K562 (cell line): ENCODE data around the gene IRS1. TPM values are rescaled to one million over a fixed set of nuclear protein-coding genes. Genes with fewer than 3 reads are reported as not detected.

ENCODE experiments used
- ATAC-seq: fragments of 200-7000 bp; cut with Tn5 transposase; 3 replicates; pipeline ENCODE4 v1.9.1; 2020; ENCODE audit warnings: moderate library complexity
- BruUV-seq: library from RNA; stranded (reverse); fragments of 400-500 nt; replicated peaks from 2 replicates; lab custom pipeline; 2021; lab: Mats Ljungman, UMichigan
- CTCF ChIA-PET: fragments of 300-600 bp; formaldehyde crosslinking; extraction: SDS; loops from one replicate; lab custom pipeline; 2021; ENCODE audit warnings: low intra/inter-chr PET ratio; lab: Yijun Ruan, JAX
- POLR2A ChIA-PET: fragments of 300-600, 350-650 bp; sonication (Branson Sonifier 250); formaldehyde crosslinking; extraction: SDS; loops from one replicate; lab custom pipeline; 2021; ENCODE audit warnings: antibody characterized with exemption, inconsistent platforms; lab: Yijun Ruan, JAX
- DNase-seq, 4 experiments: peaks; one replicate each; pipeline versions ENCODE4 v3.0.0 to v3.0.0-alpha.2; 2011 to 2018; ENCODE audit warnings: low spot score in 3 of 4, mixed read lengths in 3 of 4; ENCODE audit errors: extremely low read depth in 1 of 4
- FAIRE-seq: peaks from 2 replicates; lab custom pipeline; 2011; peaks lifted over from hg19 to GRCh38; lab: Jason Lieb, UNC
- H2AFZ ChIP-seq: 2 replicates; pipeline ENCODE4 v1.6.0; 2011; ENCODE audit warnings: low read depth, low read length, control low read depth, inconsistent platforms
- H3K27ac ChIP-seq: fragments of 200-600 bp; 3 replicates; pipeline ENCODE4 v1.8.0; 2011; ENCODE audit warnings: low read depth, mild to moderate bottlenecking, control low read depth, inconsistent platforms, low read length, moderate library complexity, mixed read lengths; ENCODE audit errors: extremely low read depth
- H3K27me3 ChIP-seq, 2 experiments: fragments of 300-600 bp in 1 of 2; 2 replicates in 1 of 2; 3 replicates in 1 of 2; pipeline versions ENCODE4 v1.6.0 to v1.8.0; 2011; ENCODE audit warnings: inconsistent platforms in 2 of 2, low read length in 2 of 2, mild to moderate bottlenecking in 1 of 2, mixed read lengths in 1 of 2, moderate library complexity in 1 of 2; ENCODE audit not compliant: control insufficient read depth in 2 of 2, insufficient read depth in 2 of 2
- H3K36me3 ChIP-seq: fragments of 300-600 bp; 3 replicates; pipeline ENCODE4 v1.8.0; 2011; ENCODE audit warnings: mild to moderate bottlenecking, low read length, inconsistent platforms; ENCODE audit not compliant: control insufficient read depth, insufficient read depth
- H3K4me1 ChIP-seq, 2 experiments: fragments of 200-600 bp in 1 of 2; replicated peaks in 1 of 2; 2 replicates in 1 of 2; 3 replicates in 1 of 2; pipeline versions ENCODE4 v1.5.1 to v1.8.0; 2011; ENCODE audit warnings: inconsistent platforms in 2 of 2, low read length in 2 of 2, mild to moderate bottlenecking in 1 of 2, mixed read lengths in 1 of 2, moderate library complexity in 1 of 2; ENCODE audit not compliant: control insufficient read depth in 2 of 2, insufficient read depth in 2 of 2
- H3K4me2 ChIP-seq: 2 replicates; pipeline ENCODE4 v1.6.1; 2011; ENCODE audit warnings: low read length, control low read depth, inconsistent platforms, mixed read lengths; ENCODE audit not compliant: insufficient read depth
- H3K4me3 ChIP-seq: fragments of 200-600 bp; sonication (generic), shearing (Covaris generic); 2 replicates; pipeline ENCODE4 v1.5.1; 2016; ENCODE audit warnings: control low read depth, inconsistent platforms
- H3K79me2 ChIP-seq: fragments of 200-600 bp; 3 replicates; pipeline ENCODE4 v1.8.0; 2011; ENCODE audit warnings: low read length, inconsistent platforms; ENCODE audit not compliant: control insufficient read depth, insufficient read depth
- H3K9ac ChIP-seq, 2 experiments: 2 replicates each; pipeline versions ENCODE4 v1.6.0 to v1.6.1; 2011; ENCODE audit warnings: low read depth in 2 of 2, low read length in 2 of 2, control low read depth in 1 of 2, inconsistent platforms in 1 of 2, mild to moderate bottlenecking in 1 of 2, mixed read lengths in 1 of 2; ENCODE audit not compliant: insufficient read depth in 1 of 2
- H3K9me1 ChIP-seq: one replicate; pipeline ENCODE4 v1.6.0; 2011; ENCODE audit warnings: inconsistent platforms, mild to moderate bottlenecking, low read length, moderate library complexity; ENCODE audit not compliant: control insufficient read depth, insufficient read depth
- H3K9me3 ChIP-seq: replicated peaks from 2 replicates; pipeline ENCODE4 v1.5.1; 2011; ENCODE audit warnings: low read depth, low read length, inconsistent platforms; ENCODE audit not compliant: control insufficient read depth, insufficient read depth
- H4K20me1 ChIP-seq: replicated peaks from 2 replicates; pipeline ENCODE4 v1.6.1; 2011; ENCODE audit warnings: low read length, inconsistent platforms, mixed read lengths; ENCODE audit not compliant: control insufficient read depth, insufficient read depth
- NR2C2 ChIP-seq, 2 experiments: fragments of 200-800 bp in 1 of 2; sonication (Bioruptor generic) in 1 of 2; sonication (generic) in 1 of 2; formaldehyde crosslinking in 1 of 2; IDR thresholded peaks; 2 replicates each; pipeline versions ENCODE4 v1.6.1 to v1.8.0; 2016 to 2022; ENCODE audit warnings: mild to moderate bottlenecking in 1 of 2, missing compliant biosample characterization in 1 of 2, missing genetic modification characterization in 1 of 2, missing genetic modification reagents in 1 of 2
- TBP ChIP-seq: optimal IDR thresholded peaks from 2 replicates; pipeline ENCODE3; 2011; ENCODE audit warnings: low read depth, low read length, improper control_type of control experiment
- TOE1 ChIP-seq, 2 experiments: fragments of 450-650 bp in 1 of 2; sonication (generic) in 1 of 2; formaldehyde crosslinking in 1 of 2; IDR thresholded peaks; 2 replicates each; pipeline versions ENCODE4 v1.7.1 to v1.8.0; 2016 to 2022; ENCODE audit warnings: borderline replicate concordance in 2 of 2, mild to moderate bottlenecking in 2 of 2, antibody characterized with exemption in 1 of 2, inconsistent platforms in 1 of 2, low read depth in 1 of 2, missing genetic modification reagents in 1 of 2, moderate library complexity in 1 of 2
- ZBTB33 ChIP-seq: sonication (generic); formaldehyde crosslinking; IDR thresholded peaks from 2 replicates; pipeline ENCODE4 v1.8.1; 2023; ENCODE audit warnings: mild to moderate bottlenecking, missing genetic modification reagents
- ZFP30 ChIP-seq: fragments of 250-450 bp; sonication (Bioruptor Pico); IDR thresholded peaks from 2 replicates; pipeline ENCODE4 v1.8.0; 2022; ENCODE audit warnings: moderate library complexity, mild to moderate bottlenecking, inconsistent platforms, borderline replicate concordance
- ZNF311 ChIP-seq: fragments of 250-450 bp; sonication (Bioruptor Pico); IDR thresholded peaks from 2 replicates; pipeline ENCODE4 v1.4.0; 2020; ENCODE audit warnings: mild to moderate bottlenecking, moderate library complexity
- WGBS: fragments of 100-300 bp; shearing (Covaris generic); methylation state at CpG from one replicate; pipeline ENCODE4 v1.1.6; 2016; ENCODE audit warnings: low coverage, mixed read lengths; ENCODE audit not compliant: insufficient coverage; ENCODE audit errors: missing lambda C conversion rate; 5-methylcytosine and 5-hydroxymethylcytosine counted together
- in situ Hi-C: fragments of 300-500 bp; cut with MboI; formaldehyde crosslinking; loops from 4 replicates; pipeline ENCODE4 v1.15.0; 2018; ENCODE audit warnings: inconsistent platforms, mixed read lengths
- intact Hi-C: fragments of 100-400 bp; cut with micrococcal nuclease; formaldehyde crosslinking; loops from 2 replicates; pipeline ENCODE4 v1.14.2; 2022
- polyA plus RNA-seq, 8 experiments: library from polyadenylated mRNA; depleted of rRNA in 4 of 8; stranded (reverse) in 5 of 8; unstranded in 3 of 8; fragments of >200 nt; fragmentation: Nextera tagmentation in 2 of 8; fragmentation: Illumina TruSeq in 1 of 8; extraction: Ambion mirVana in 2 of 8; extraction: Trizol in 1 of 8; gene quantifications; 2 replicates each; pipeline versions ENCODE4 v1.2.1 to v1.2.3, GENCODE V29; 2011 to 2014; ENCODE audit warnings: inconsistent platforms in 1 of 8, missing spikeins in 1 of 8
- total RNA-seq, 7 experiments: library from RNA; depleted of rRNA in 6 of 7; stranded (reverse); fragments of >200 nt in 6 of 7; fragmentation: Illumina TruSeq in 2 of 7; extraction: Trizol in 2 of 7; gene quantifications; 2 replicates each; pipeline versions ENCODE4 v1.2.1 to v1.2.3, GENCODE V29; 2011 to 2021; ENCODE audit warnings: low replicate concordance in 1 of 7

The IRS1 gene
- total and polyA plus RNA-seq, 9 of the 15 experiments (the other 6 are each of a cell fraction or from before 2014, with no cell fraction given), result under 0.01 to 0.31 (median 0.08) TPM; not detected in 1

- no peak for TF ChIP-seq NR2C2 (CRISPR knock-in tag; IDR thresholded peaks at IDR 0.05)
- TF ChIP-seq NR2C2 (tag; IDR thresholded peaks at IDR 0.05), result no peak
- TF ChIP-seq TBP, result no peak
- TF ChIP-seq ZBTB33 (CRISPR knock-in tag), result no peak
- no peak for TF ChIP-seq ZFP30 (CRISPR knock-in tag)
Observed at GRCh38 chr2:226691255-226691654, 108.4 kb downstream of the IRS1 start (continued).

DNA sequence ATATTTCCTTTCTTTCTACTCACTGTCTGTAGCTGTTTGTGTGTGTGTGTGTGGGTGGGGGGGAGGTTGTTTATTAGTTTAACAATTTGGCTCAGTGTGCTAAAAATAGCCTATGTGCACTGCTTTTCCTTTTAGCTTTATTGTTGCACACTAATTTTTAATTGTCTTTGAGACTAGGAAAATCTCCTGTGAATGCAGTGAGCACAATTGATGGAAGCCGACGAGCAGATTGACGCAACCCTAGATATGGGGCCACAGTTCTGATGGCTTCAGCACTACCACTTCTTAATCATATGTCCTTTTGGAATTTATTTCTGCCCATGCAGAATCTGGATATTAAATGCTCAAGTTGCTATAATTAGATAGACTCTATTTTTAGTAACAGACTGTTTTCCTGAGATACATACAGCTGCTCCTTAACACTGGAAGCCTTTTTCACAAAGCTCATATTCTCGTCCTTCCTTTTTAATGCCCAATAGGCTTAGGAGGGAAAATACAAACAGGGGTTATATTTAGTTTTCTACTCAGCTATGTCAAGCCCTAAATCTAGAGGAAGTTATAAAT, 109.1 kb downstream of the IRS1 start:
- in situ Hi-C loops, result no loop called here
- no peak for DNase-seq
- ChIA-PET CTCF (no interaction called here), POLR2A (no interaction called here)
- no TSS peak for BruUV-seq
- Histone ChIP-seq H3K27me3 (no peaks in the 10 kb centered on the region), H3K4me3 (no peak overlapping the region), H3K9me1 (no peaks in the 10 kb centered on the region), H3K4me1 (no peaks in the 10 kb centered on the region), H2AFZ (no peak overlapping the region), H3K36me3 (no peaks in the 10 kb centered on the region), H3K79me2 (no peaks in the 10 kb centered on the region), H3K9ac (no peak overlapping the region), H4K20me1 (no peaks in the 10 kb centered on the region), H3K9me3 (no peaks in the 10 kb centered on the region), H3K4me2 (no peak overlapping the region), H3K27ac (no peak overlapping the region)
- WGBS, result 0% methylated on average over 3 of the region's 4 CpGs
- no peak for FAIRE-seq
- TF ChIP-seq TOE1 (IDR thresholded peaks at IDR 0.05; ENCODE audit: borderline replicate concordance) (no peak), TOE1 (CRISPR knock-in tag; IDR thresholded peaks at IDR 0.05; ENCODE audit: borderline replicate concordance, low read depth) (no peak), ZNF311 (CRISPR knock-in tag) (no peak)
- intact Hi-C loops, result no loop called here
- no peak for ATAC-seq
